AG04449 (cell line): ENCODE data around the gene DIP2A.

Experiments
- CTCF ChIA-PET: fragments of 350-600 bp; formaldehyde crosslinking; extraction: SDS; loops from one replicate; lab custom pipeline; 2021; ENCODE audit warnings: antibody characterized with exemption; lab: Yijun Ruan, JAX
- POLR2A ChIA-PET: fragments of 400-600, 350-600 bp; formaldehyde crosslinking; extraction: SDS; loops from one replicate; lab custom pipeline; 2020; ENCODE audit warnings: antibody characterized with exemption, inconsistent platforms; lab: Yijun Ruan, JAX
- DNase-seq: peaks from one replicate; pipeline ENCODE4 v3.0.0-alpha.2; 2010; ENCODE audit warnings: low read depth, low spot score
- H3K4me3 ChIP-seq: 2 replicates; pipeline ENCODE4 v1.5.1; 2011; ENCODE audit warnings: low read depth, mild to moderate bottlenecking, control low read depth, low read length
- CTCF ChIP-seq: IDR thresholded peaks from one replicate; pipeline ENCODE4 v1.5.1; 2011; ENCODE audit warnings: mild to moderate bottlenecking, moderate library complexity, low read length, control low read depth, inconsistent platforms; ENCODE audit not compliant: insufficient read depth; ENCODE audit errors: missing control alignments

DIP2A gene

GRCh38 chr21:46538851-46539666, 80.4 kb downstream of the DIP2A start:
- ChIA-PET POLR2A (no interaction called here), CTCF (no interaction called here)
- no peak for DNase-seq
- H3K4me3 ChIP-seq: no peak overlapping the region
- no peak for TF ChIP-seq CTCF

GRCh38 chr21:46540087-46540710, 81.5 kb downstream of the DIP2A start:
- TF ChIP-seq CTCF: no peak
- no peak overlapping the region for H3K4me3 ChIP-seq
- POLR2A ChIA-PET: no interaction called here
- DNase-seq: no peak
- CTCF ChIA-PET: no interaction called here

- CTCF ChIA-PET: interaction anchor here (1.2 kb wide), 1 partner anchor 9 kb away, joined by 3 read pairs; no protein-coding TSS in a partner anchor
- no peak for TF ChIP-seq CTCF
- POLR2A ChIA-PET: interaction anchor here (0.6 kb wide), 1 partner anchor 87 kb away, joined by 3 read pairs; no protein-coding TSS in a partner anchor
- no peak for DNase-seq
- no peak overlapping the region for H3K4me3 ChIP-seq
Measured at GRCh38 chr21:46542588-46543124, 84.0 kb downstream of the DIP2A start.

- TF ChIP-seq CTCF: no peak
- no peak for DNase-seq
- CTCF ChIA-PET: no interaction called here
- H3K4me3 ChIP-seq: no peak overlapping the region
- POLR2A ChIA-PET: no interaction called here
Measured at GRCh38 chr21:46543306-46543705, 84.6 kb downstream of the DIP2A start.

GRCh38 chr21:46544003-46544402, 85.3 kb downstream of the DIP2A start:
- POLR2A ChIA-PET: no interaction called here
- H3K4me3 ChIP-seq: no peak overlapping the region
- CTCF ChIA-PET: no interaction called here
- no peak for TF ChIP-seq CTCF
- no peak for DNase-seq

- DNase-seq: no peak
- POLR2A ChIA-PET: interaction anchor here (0.6 kb wide), 1 partner anchor 18 kb away, joined by 4 read pairs; no protein-coding TSS in a partner anchor
- no peak overlapping the region for H3K4me3 ChIP-seq
- TF ChIP-seq CTCF: no peak
- CTCF ChIA-PET: no interaction called here
Measured at GRCh38 chr21:46544824-46545223, 86.1 kb downstream of the DIP2A start.
